ENCODE results near the gene AMH. TPM values are rescaled to one million over a fixed set of nuclear protein-coding genes. Genes with fewer than 3 reads are reported as not detected.

The AMH gene
- total and polyA plus RNA-seq, 12 donors = 0.36 to 4.6 (median 1.1) TPM; not detected in 4

GRCh38 chr19:2223391-2223790 is 25.7 kb upstream of the AMH start:
- WGBS, 4 donors = 88 to 90% (median 89%) methylated on average over 5 to 18 of the region's 18 CpGs

GRCh38 chr19:2223959-2224358 is 25.2 kb upstream of the AMH start:
- Histone ChIP-seq H3K4me1 (replicated peaks in 1 of 2) (peaks cover 10 to 18% of the 10 kb centered on the region in 2 donors), H3K27ac (no peak overlapping the region), H3K9me3 (replicated peaks in 1 of 3) (no peaks in the 10 kb centered on the region), H3K27me3 (no peaks in the 10 kb centered on the region), H3K36me3 (replicated peaks in 1 of 2) (peaks cover 0 to 75% of the 10 kb centered on the region in 2 donors), H3K4me3 (no peak overlapping the region)
- WGBS, 4 donors = 91 to 93% (median 92%) methylated on average over 11 to 14 of the region's 14 CpGs
- no peak for DNase-seq
- no peak for TF ChIP-seq POLR2A (IDR thresholded peaks at IDR 0.05)
- TF ChIP-seq, protein P1, sequence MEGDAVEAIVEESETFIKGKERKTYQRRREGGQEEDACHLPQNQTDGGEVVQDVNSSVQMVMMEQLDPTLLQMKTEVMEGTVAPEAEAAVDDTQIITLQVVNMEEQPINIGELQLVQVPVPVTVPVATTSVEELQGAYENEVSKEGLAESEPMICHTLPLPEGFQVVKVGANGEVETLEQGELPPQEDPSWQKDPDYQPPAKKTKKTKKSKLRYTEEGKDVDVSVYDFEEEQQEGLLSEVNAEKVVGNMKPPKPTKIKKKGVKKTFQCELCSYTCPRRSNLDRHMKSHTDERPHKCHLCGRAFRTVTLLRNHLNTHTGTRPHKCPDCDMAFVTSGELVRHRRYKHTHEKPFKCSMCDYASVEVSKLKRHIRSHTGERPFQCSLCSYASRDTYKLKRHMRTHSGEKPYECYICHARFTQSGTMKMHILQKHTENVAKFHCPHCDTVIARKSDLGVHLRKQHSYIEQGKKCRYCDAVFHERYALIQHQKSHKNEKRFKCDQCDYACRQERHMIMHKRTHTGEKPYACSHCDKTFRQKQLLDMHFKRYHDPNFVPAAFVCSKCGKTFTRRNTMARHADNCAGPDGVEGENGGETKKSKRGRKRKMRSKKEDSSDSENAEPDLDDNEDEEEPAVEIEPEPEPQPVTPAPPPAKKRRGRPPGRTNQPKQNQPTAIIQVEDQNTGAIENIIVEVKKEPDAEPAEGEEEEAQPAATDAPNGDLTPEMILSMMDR (IDR thresholded peaks at IDR 0.05) = no peak
- intact Hi-C loops (cut with DNase I) = no loop called here

More at GRCh38 chr19:2223391-2223790, 25.7 kb upstream of the AMH start:
- TF ChIP-seq, protein P1 (IDR thresholded peaks at IDR 0.05) = no peak
- TF ChIP-seq POLR2A (IDR thresholded peaks at IDR 0.05) = no peak
- no peak for DNase-seq
- Histone ChIP-seq H3K4me3 (no peak overlapping the region), H3K4me1 (replicated peaks in 1 of 2) (peaks cover 10 to 18% of the 10 kb centered on the region in 2 donors), H3K27ac (no peak overlapping the region), H3K36me3 (replicated peaks in 1 of 2) (peaks cover 0 to 74% of the 10 kb centered on the region in 2 donors), H3K27me3 (no peaks in the 10 kb centered on the region), H3K9me3 (replicated peaks in 1 of 3) (no peaks in the 10 kb centered on the region)
- intact Hi-C loops (cut with DNase I) = no loop called here

GRCh38 chr19:2224754-2225349 is 24.3 kb upstream of the AMH start:
- Histone ChIP-seq H3K4me1 (replicated peaks in 1 of 2) (peaks cover 10 to 18% of the 10 kb centered on the region in 2 donors), H3K27me3 (no peaks in the 10 kb centered on the region), H3K9me3 (replicated peaks in 1 of 3) (no peaks in the 10 kb centered on the region), H3K36me3 (replicated peaks in 1 of 2) (peaks cover 0 to 75% of the 10 kb centered on the region in 2 donors), H3K4me3 (no peak overlapping the region), H3K27ac (no peak overlapping the region)
- WGBS, 4 donors = 81 to 92% (median 86%) methylated on average over 11 to 13 of the region's 13 CpGs
- DNase-seq = no peak
- intact Hi-C loops (cut with DNase I) = no loop called here
- TF ChIP-seq POLR2A (IDR thresholded peaks at IDR 0.05) = no peak
- TF ChIP-seq, protein P1 (IDR thresholded peaks at IDR 0.05) = no peak

- TF ChIP-seq POLR2A (IDR thresholded peaks at IDR 0.05) = no peak
- TF ChIP-seq, protein P1 (IDR thresholded peaks at IDR 0.05) = no peak
- Histone ChIP-seq H3K27me3 (no peaks in the 10 kb centered on the region), H3K9me3 (replicated peaks in 1 of 3) (no peaks in the 10 kb centered on the region), H3K4me3 (no peak overlapping the region), H3K27ac (no peak overlapping the region), H3K36me3 (replicated peaks in 1 of 2) (peaks cover 0 to 75% of the 10 kb centered on the region in 2 donors), H3K4me1 (replicated peaks in 1 of 2) (peaks cover 10 to 16% of the 10 kb centered on the region in 2 donors)
- DNase-seq = no peak
- intact Hi-C loops (cut with DNase I) = no loop called here
- 95 to 97% (median 96%) methylated on average over 17 to 32 of the region's 32 CpGs for WGBS, 4 donors
Observed at GRCh38 chr19:2225415-2226050, 23.6 kb upstream of the AMH start.

Data from adrenal gland (tissue), 12 donors.